ENCODE results near the gene WNT7B.

The WNT7B gene

DNA sequence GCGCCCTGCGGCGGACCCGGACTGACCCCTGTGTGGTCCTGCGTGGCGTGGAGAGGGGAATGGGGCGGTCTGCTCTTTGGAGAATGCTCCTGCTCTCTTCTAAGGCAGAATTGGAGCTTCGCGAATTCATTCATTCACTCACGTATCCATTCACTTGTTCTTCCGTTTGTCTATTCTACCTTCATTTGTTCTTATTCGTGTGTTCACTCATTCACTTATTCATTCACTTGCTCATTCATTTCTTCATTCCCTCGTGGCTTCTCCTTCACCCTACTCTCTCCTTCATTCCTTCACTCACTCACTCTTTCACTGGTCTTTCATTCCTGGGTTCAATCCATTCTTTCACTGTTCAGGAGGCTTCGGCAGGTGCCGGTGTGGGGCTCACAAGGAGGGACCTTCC, 69.6 kb downstream of the WNT7B start:
- no peak for ATAC-seq (ENCODE audit: low read depth)
- H3K9me3 ChIP-seq (ENCODE audit: severe bottlenecking), result no peaks in the 10 kb centered on the region
- H3K36me3 ChIP-seq (ENCODE audit: low read depth), result no peaks in the 10 kb centered on the region
- TF ChIP-seq CTCF (IDR thresholded peaks at IDR 0.05; ENCODE audit: poor library complexity, severe bottlenecking), result no peak
- H3K4me1 ChIP-seq (ENCODE audit: insufficient read depth, poor library complexity, severe bottlenecking), result peaks cover 21% of the 10 kb centered on the region
- no peak overlapping the region for H3K27ac ChIP-seq (ENCODE audit: poor library complexity, severe bottlenecking)
- H3K27me3 ChIP-seq (ENCODE audit: insufficient read depth, poor library complexity, severe bottlenecking), result no peaks in the 10 kb centered on the region
- H3K4me3 ChIP-seq (ENCODE audit: severe bottlenecking), result no peak overlapping the region
- DNase-seq (ENCODE audit: low spot score), result no peak

DNA sequence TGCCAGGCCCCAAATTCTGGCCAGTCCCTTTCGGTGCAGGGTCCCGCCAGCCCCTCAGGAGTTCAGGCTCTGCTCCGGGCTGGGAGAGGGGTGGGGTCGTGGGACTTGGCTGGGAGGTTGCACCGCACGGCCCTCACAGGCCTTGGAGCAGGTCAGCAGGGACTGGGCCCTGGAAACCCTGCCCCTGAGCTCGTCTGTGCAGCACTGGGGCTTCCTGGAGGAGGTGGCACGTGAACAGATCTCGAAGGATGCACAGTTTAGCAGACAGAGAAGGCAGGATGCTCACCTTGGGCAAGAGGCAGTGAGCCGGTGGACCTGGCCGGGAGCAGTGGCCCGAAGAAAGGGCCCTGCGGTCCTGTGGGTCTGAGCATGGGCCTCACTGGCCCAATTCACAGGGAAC, 70.0 kb downstream of the WNT7B start:
- no peak for TF ChIP-seq CTCF (IDR thresholded peaks at IDR 0.05; ENCODE audit: poor library complexity, severe bottlenecking)
- no peak overlapping the region for H3K27ac ChIP-seq (ENCODE audit: poor library complexity, severe bottlenecking)
- H3K4me1 ChIP-seq (ENCODE audit: insufficient read depth, poor library complexity, severe bottlenecking), result peaks cover 17% of the 10 kb centered on the region
- ATAC-seq (ENCODE audit: low read depth) (no peak), DNase-seq (ENCODE audit: low spot score) (no peak)
- H3K4me3 ChIP-seq (ENCODE audit: severe bottlenecking), result no peak overlapping the region
- H3K36me3 ChIP-seq (ENCODE audit: low read depth), result no peaks in the 10 kb centered on the region
- H3K27me3 ChIP-seq (ENCODE audit: insufficient read depth, poor library complexity, severe bottlenecking), result no peaks in the 10 kb centered on the region
- H3K9me3 ChIP-seq (ENCODE audit: severe bottlenecking), result no peaks in the 10 kb centered on the region

DNA sequence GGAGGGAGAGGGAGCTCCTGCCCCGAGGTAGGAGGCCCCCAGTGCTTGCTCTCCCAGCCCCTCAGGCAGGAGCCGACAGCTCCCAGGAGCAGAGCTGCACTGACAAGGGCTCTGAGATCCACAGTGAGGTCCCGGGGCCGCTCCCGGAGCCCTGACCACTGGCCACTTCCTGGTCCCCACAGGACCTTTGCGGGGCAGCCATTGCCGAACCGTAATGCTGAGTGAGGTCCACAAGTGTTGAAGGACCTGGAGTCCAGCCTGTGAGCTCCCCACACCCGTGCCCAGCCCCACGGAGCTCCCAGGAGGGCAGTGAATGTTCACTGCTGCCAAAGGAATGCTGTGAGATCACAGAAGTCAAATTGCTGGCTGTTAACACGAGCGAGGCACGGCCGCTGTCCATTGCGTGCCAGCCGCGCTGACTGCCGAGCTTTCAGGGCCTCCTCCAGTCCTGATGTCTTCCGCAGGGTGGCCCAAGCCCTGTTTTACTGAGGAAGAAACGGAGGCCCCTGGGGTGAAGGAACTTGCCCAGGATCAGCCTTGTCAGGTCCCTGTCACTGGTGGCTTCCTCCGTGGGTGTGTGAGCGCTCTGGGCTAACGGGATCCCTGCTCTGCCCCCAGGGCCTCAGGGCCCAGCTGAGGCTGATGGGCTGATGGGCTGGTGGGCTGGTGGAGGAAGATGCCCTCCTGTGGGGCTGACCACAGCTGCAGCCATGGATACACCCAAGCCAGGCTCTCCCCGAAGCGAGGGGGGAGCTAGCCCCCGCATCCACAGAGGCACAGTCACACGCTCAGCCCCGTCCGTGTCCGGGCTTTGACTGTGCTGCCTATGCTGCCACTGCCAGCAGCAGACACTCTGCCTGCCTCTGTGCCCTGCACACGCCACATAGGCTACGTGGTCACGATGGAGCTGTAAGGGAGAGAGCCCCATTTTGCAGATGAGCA, 70.8 kb downstream of the WNT7B start:
- Histone ChIP-seq H3K9me3 (ENCODE audit: severe bottlenecking) (no peaks in the 10 kb centered on the region), H3K27ac (ENCODE audit: poor library complexity, severe bottlenecking) (no peak overlapping the region), H3K4me3 (ENCODE audit: severe bottlenecking) (no peak overlapping the region), H3K27me3 (ENCODE audit: insufficient read depth, poor library complexity, severe bottlenecking) (no peaks in the 10 kb centered on the region), H3K36me3 (ENCODE audit: low read depth) (no peaks in the 10 kb centered on the region), H3K4me1 (ENCODE audit: insufficient read depth, poor library complexity, severe bottlenecking) (peaks cover 10% of the 10 kb centered on the region)
- TF ChIP-seq CTCF (IDR thresholded peaks at IDR 0.05; ENCODE audit: poor library complexity, severe bottlenecking), result no peak
- DNase-seq (ENCODE audit: low spot score), result no peak
- ATAC-seq (ENCODE audit: low read depth), result no peak

DNA sequence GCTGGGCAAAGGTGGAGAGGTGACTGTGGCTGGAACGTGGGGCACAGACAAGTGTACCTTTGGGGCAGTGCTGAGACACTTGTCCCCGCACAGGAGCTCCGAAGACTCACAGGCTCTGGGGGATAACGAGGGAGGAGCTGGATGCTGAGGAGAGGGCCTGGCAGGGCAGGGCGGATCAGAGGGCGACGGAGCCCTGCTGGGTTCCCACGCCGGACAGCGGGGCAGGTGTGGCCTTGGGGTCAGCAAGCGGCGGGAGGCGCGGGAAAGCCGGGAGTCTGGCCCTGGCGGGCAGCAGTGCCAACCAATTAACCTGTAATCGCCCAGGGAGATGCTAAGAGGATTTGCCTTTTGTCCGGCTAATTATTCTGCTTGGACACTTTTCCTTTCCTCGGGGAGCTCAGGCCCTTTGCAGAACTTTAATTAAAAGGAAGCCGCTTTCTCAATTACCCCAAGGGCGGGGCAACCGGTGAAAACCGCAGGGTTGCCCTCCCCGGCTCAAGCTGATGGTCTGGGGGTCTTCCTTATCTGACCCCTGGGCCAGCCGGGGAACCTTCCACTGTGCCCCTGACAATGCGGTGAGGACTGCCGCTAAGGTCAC, 71.5 kb downstream of the WNT7B start:
- DNase-seq (ENCODE audit: low spot score), result no peak
- H3K27me3 ChIP-seq (ENCODE audit: insufficient read depth, poor library complexity, severe bottlenecking), result no peaks in the 10 kb centered on the region

More for the DNA sequence above, 71.5 kb downstream of the WNT7B start:
- Histone ChIP-seq H3K4me1 (ENCODE audit: insufficient read depth, poor library complexity, severe bottlenecking) (peaks cover 10% of the 10 kb centered on the region), H3K4me3 (ENCODE audit: severe bottlenecking) (no peak overlapping the region), H3K36me3 (ENCODE audit: low read depth) (no peaks in the 10 kb centered on the region), H3K27ac (ENCODE audit: poor library complexity, severe bottlenecking) (no peak overlapping the region), H3K9me3 (ENCODE audit: severe bottlenecking) (no peaks in the 10 kb centered on the region)
- TF ChIP-seq CTCF (IDR thresholded peaks at IDR 0.05; ENCODE audit: poor library complexity, severe bottlenecking), result no peak
- no peak for ATAC-seq (ENCODE audit: low read depth)
